Measurements from ENCODE around the gene CDH23. TPM values are rescaled to one million over a fixed set of nuclear protein-coding genes. Genes with fewer than 3 reads are reported as not detected.

The CDH23 gene
- total RNA-seq, 1 experiment from 2014 or later: not detected

DNA sequence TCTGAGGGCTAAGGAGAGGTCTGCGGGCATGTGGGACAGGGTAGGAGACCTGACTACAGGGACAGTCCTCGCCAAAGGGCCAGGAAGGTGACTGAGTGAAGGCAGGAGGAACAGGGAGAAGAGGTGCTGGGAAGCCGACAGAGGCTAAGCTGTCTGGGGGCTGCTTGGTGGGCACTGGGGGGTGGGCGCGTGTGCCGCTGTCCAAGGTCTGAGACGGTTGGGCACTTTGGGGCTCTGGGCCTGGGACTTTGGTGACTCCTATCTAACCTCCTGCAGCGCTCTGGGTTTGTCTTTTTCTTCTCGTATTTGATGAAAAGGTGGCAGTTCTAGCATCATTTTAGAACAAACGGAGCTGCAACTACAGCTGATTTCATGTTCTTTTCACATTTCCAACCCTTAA is 181.3 kb downstream of the CDH23 start:
- no peaks in the 10 kb centered on the region for H3K9me2 ChIP-seq (replicated peaks; ENCODE audit: low read length)
- H4K20me1 ChIP-seq (ENCODE audit: low read length): no peaks in the 10 kb centered on the region
- ChIA-PET POLR2A (ENCODE audit: unreplicated experiment) (no interaction called here), CTCF (no interaction called here)
- H3F3A ChIP-seq (ENCODE audit: low read length, unreplicated experiment): no peaks in the 10 kb centered on the region
- ATAC-seq: no peak
- H3K4me3 ChIP-seq (ENCODE audit: low read length): no peak overlapping the region
- H3K9ac ChIP-seq (ENCODE audit: low read length): no peak overlapping the region
- no peaks in the 10 kb centered on the region for H3K27me3 ChIP-seq (ENCODE audit: low read length)
- no peaks in the 10 kb centered on the region for H3K36me3 ChIP-seq (ENCODE audit: low read depth, low read length)
- H3K27ac ChIP-seq (ENCODE audit: low read length): no peak overlapping the region
- DNase-seq: no peak
- intact Hi-C loops (cut with micrococcal nuclease): no loop called here
- H3K4me2 ChIP-seq (ENCODE audit: low read length): no peak overlapping the region
- no peak overlapping the region for H2AFZ ChIP-seq (ENCODE audit: low read length)
- TF ChIP-seq, protein P1, sequence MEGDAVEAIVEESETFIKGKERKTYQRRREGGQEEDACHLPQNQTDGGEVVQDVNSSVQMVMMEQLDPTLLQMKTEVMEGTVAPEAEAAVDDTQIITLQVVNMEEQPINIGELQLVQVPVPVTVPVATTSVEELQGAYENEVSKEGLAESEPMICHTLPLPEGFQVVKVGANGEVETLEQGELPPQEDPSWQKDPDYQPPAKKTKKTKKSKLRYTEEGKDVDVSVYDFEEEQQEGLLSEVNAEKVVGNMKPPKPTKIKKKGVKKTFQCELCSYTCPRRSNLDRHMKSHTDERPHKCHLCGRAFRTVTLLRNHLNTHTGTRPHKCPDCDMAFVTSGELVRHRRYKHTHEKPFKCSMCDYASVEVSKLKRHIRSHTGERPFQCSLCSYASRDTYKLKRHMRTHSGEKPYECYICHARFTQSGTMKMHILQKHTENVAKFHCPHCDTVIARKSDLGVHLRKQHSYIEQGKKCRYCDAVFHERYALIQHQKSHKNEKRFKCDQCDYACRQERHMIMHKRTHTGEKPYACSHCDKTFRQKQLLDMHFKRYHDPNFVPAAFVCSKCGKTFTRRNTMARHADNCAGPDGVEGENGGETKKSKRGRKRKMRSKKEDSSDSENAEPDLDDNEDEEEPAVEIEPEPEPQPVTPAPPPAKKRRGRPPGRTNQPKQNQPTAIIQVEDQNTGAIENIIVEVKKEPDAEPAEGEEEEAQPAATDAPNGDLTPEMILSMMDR (conservative IDR thresholded peaks at IDR 0.05; ENCODE audit: low read depth, low read length): no peak
- no peak for TF ChIP-seq EZH2phosphoT487 (IDR thresholded peaks at IDR 0.05; ENCODE audit: borderline replicate concordance, low read length)
- no peak for TF ChIP-seq EZH2 (IDR thresholded peaks at IDR 0.05; ENCODE audit: low read length, unreplicated experiment)
- no peaks in the 10 kb centered on the region for H3K4me1 ChIP-seq (ENCODE audit: insufficient read depth, low read length)
- BruUV-seq (replicated peaks): no TSS peak
- no peaks in the 10 kb centered on the region for H3K79me2 ChIP-seq (ENCODE audit: low read length)
- no peaks in the 10 kb centered on the region for H3K9me3 ChIP-seq (ENCODE audit: low read length)

DNA sequence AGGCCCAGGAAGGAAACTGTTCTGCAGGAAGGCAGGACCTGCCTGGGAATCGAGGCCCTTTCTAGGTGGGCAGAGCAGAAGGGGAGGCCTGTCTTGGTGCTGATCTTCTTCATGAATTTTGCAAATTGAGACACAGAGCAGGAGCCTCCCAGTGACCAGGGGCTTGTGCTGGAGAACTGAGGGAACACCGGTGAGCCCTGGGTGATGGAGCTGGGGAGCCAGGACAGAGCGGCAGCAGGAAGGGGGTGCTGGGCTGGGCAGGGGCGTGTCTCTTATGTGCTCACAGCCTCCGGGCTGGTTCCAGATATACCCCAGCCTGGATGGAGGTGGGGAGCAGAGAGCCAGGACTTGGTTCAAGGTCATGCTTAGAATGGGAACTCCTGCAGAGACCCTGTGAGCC is 182.9 kb downstream of the CDH23 start:
- ChIA-PET POLR2A (ENCODE audit: unreplicated experiment) (no interaction called here), CTCF (no interaction called here)
- no peaks in the 10 kb centered on the region for H3K79me2 ChIP-seq (ENCODE audit: low read length)
- DNase-seq: no peak
- no peaks in the 10 kb centered on the region for H3F3A ChIP-seq (ENCODE audit: low read length, unreplicated experiment)
- H3K9ac ChIP-seq (ENCODE audit: low read length): no peak overlapping the region
- H3K27me3 ChIP-seq (ENCODE audit: low read length): 0 out of 2 replicates have a peak, but pooled peaks cover 6% of the 10 kb centered on the region
- TF ChIP-seq, protein P1 (conservative IDR thresholded peaks at IDR 0.05; ENCODE audit: low read depth, low read length): no peak
- TF ChIP-seq EZH2phosphoT487 (IDR thresholded peaks at IDR 0.05; ENCODE audit: borderline replicate concordance, low read length): no peak
- no peak for TF ChIP-seq EZH2 (IDR thresholded peaks at IDR 0.05; ENCODE audit: low read length, unreplicated experiment)
- no peak overlapping the region for H3K4me3 ChIP-seq (ENCODE audit: low read length)
- no peaks in the 10 kb centered on the region for H3K9me2 ChIP-seq (replicated peaks; ENCODE audit: low read length)
- H3K4me2 ChIP-seq (ENCODE audit: low read length): no peak overlapping the region
- H3K9me3 ChIP-seq (ENCODE audit: low read length): no peaks in the 10 kb centered on the region
- no peak overlapping the region for H2AFZ ChIP-seq (ENCODE audit: low read length)
- H3K4me1 ChIP-seq (ENCODE audit: insufficient read depth, low read length): no peaks in the 10 kb centered on the region
- H3K27ac ChIP-seq (ENCODE audit: low read length): no peak overlapping the region
- ATAC-seq: no peak
- no peaks in the 10 kb centered on the region for H4K20me1 ChIP-seq (ENCODE audit: low read length)
- no TSS peak for BruUV-seq (replicated peaks)
- no peaks in the 10 kb centered on the region for H3K36me3 ChIP-seq (ENCODE audit: low read depth, low read length)
- intact Hi-C loops (cut with micrococcal nuclease): no loop called here

DNA sequence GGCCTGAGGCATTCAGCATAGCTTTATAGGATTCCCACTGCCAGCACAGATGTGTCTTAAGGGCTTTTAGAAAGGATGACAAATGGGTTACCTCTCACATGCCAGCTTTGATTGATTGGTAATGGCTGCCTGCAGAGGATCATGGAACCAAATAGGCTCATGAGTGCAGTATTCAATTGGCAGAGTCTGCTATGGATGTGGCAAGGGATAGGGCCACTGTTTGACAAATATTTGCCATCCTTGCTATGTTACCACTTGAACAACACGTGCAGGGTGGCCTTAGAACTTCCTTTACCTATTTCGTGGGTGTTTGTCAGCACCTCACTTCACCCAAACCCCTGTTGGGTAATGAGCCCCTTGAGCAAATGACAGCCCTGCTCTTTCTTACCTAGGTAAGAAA is 183.7 kb downstream of the CDH23 start:
- DNase-seq: no peak
- BruUV-seq (replicated peaks): no TSS peak
- ChIA-PET POLR2A (ENCODE audit: unreplicated experiment) (no interaction called here), CTCF (no interaction called here)
- H3K4me1 ChIP-seq (ENCODE audit: insufficient read depth, low read length): no peaks in the 10 kb centered on the region
- no peak overlapping the region for H3K4me3 ChIP-seq (ENCODE audit: low read length)
- H3K9me3 ChIP-seq (ENCODE audit: low read length): no peaks in the 10 kb centered on the region
- H3K9me2 ChIP-seq (replicated peaks; ENCODE audit: low read length): no peaks in the 10 kb centered on the region
- no peak overlapping the region for H3K9ac ChIP-seq (ENCODE audit: low read length)
- H3K27ac ChIP-seq (ENCODE audit: low read length): no peak overlapping the region
- intact Hi-C loops (cut with micrococcal nuclease): no loop called here
- H3K4me2 ChIP-seq (ENCODE audit: low read length): no peak overlapping the region
- H3K36me3 ChIP-seq (ENCODE audit: low read depth, low read length): no peaks in the 10 kb centered on the region
- TF ChIP-seq, protein P1 (conservative IDR thresholded peaks at IDR 0.05; ENCODE audit: low read depth, low read length): no peak
- TF ChIP-seq EZH2phosphoT487 (IDR thresholded peaks at IDR 0.05; ENCODE audit: borderline replicate concordance, low read length) (no peak), EZH2 (IDR thresholded peaks at IDR 0.05; ENCODE audit: low read length, unreplicated experiment) (no peak)
- H2AFZ ChIP-seq (ENCODE audit: low read length): no peak overlapping the region
- no peaks in the 10 kb centered on the region for H3K79me2 ChIP-seq (ENCODE audit: low read length)
- ATAC-seq: no peak
- H3F3A ChIP-seq (ENCODE audit: low read length, unreplicated experiment): no peaks in the 10 kb centered on the region
- H3K27me3 ChIP-seq (ENCODE audit: low read length): peaks cover 13% of the 10 kb centered on the region; the same call in 1 of the 2 replicates
- H4K20me1 ChIP-seq (ENCODE audit: low read length): no peaks in the 10 kb centered on the region
